Measurements from ENCODE around the gene MRPS18A.
A peak's percentile ranks its signal among the peaks of the same experiment; 100 is the strongest.

The MRPS18A gene

GRCh38 chr6:43724914-43725642 is 37.5 kb upstream of the MRPS18A start:
- TF ChIP-seq JUND (IDR thresholded peaks at IDR 0.05; ENCODE audit: low read depth) = no peak
- in situ Hi-C loops (cut with HindIII; ENCODE audit: low pct_unique_long_range_greater_than_20kb, low sequenced_read_pairs) = no loop called here
- DNase-seq (ENCODE audit: low read depth in 1 of 2, low spot score in 1 of 2) = peak; percentile 52 to 87

DNA sequence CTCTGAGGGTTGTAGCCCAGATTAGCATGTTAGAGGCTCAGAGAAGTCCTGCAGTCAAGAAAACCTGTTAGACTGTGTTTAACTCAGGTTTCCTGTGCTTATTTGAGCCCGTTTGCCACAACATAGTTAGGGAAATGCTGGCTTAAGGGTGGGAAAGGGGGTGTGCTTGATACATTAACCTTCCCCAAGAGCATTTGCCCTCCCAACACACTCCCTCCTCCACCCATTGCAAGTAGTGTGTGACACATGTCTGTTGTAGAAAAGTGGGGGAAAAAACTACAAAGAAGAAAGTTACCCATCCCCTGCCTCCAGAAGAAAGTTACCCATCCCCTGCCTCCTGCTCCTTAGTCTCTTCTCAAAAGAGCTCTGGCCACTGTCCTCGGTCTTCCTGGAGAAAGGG is 36.8 kb upstream of the MRPS18A start:
- no peak for TF ChIP-seq JUND (IDR thresholded peaks at IDR 0.05; ENCODE audit: low read depth)
- DNase-seq (ENCODE audit: low read depth in 1 of 2, low spot score in 1 of 2) = no peak
- in situ Hi-C loops (cut with HindIII; ENCODE audit: low pct_unique_long_range_greater_than_20kb, low sequenced_read_pairs) = no loop called here

GRCh38 chr6:43723737-43724295 is 36.2 kb upstream of the MRPS18A start:
- peak; percentile 41 to 87 for DNase-seq (ENCODE audit: low read depth in 1 of 2, low spot score in 1 of 2)
- TF ChIP-seq JUND (IDR thresholded peaks at IDR 0.05; ENCODE audit: low read depth) = no peak
- in situ Hi-C loops (cut with HindIII; ENCODE audit: low pct_unique_long_range_greater_than_20kb, low sequenced_read_pairs) = no loop called here

GRCh38 chr6:43722920-43723545 is 35.4 kb upstream of the MRPS18A start:
- no peak for DNase-seq (ENCODE audit: low read depth in 1 of 2, low spot score in 1 of 2)
- in situ Hi-C loops (cut with HindIII; ENCODE audit: low pct_unique_long_range_greater_than_20kb, low sequenced_read_pairs) = no loop called here
- TF ChIP-seq JUND (IDR thresholded peaks at IDR 0.05; ENCODE audit: low read depth) = no peak

DNA sequence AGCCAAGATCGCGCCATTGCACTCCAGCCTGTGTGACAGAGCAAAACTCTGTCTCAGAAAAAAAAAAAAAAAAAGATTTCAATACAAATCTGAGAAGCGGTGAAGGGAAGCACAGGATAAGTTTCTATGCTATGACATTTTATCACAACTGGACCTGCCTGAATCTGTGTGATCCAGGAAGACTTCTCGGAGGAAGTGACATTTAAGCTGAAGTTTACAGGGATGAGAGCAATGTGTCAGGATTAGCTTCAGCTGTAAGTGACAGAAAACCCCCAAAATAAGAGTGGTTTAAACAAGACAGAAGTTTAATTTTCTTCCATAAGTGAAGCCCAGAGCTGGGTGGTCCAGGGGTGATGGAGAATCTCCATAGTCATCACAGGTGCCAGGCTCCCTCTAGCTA is 33.4 kb upstream of the MRPS18A start:
- no peak for DNase-seq (ENCODE audit: low read depth in 1 of 2, low spot score in 1 of 2)
- no peak for TF ChIP-seq JUND (IDR thresholded peaks at IDR 0.05; ENCODE audit: low read depth)
- in situ Hi-C loops (cut with HindIII; ENCODE audit: low pct_unique_long_range_greater_than_20kb, low sequenced_read_pairs) = no loop called here

- in situ Hi-C loops (cut with HindIII; ENCODE audit: low pct_unique_long_range_greater_than_20kb, low sequenced_read_pairs) = no loop called here
- no peak for TF ChIP-seq JUND (IDR thresholded peaks at IDR 0.05; ENCODE audit: low read depth)
- DNase-seq (ENCODE audit: low read depth in 1 of 2, low spot score in 1 of 2) = no peak
Observed at GRCh38 chr6:43719511-43719910, 31.9 kb upstream of the MRPS18A start.

- TF ChIP-seq JUND (IDR thresholded peaks at IDR 0.05; ENCODE audit: low read depth) = no peak
- no peak for DNase-seq (ENCODE audit: low read depth in 1 of 2, low spot score in 1 of 2)
- in situ Hi-C loops (cut with HindIII; ENCODE audit: low pct_unique_long_range_greater_than_20kb, low sequenced_read_pairs) = no loop called here
Observed at GRCh38 chr6:43718387-43719105, 31.0 kb upstream of the MRPS18A start.

- in situ Hi-C loops (cut with HindIII; ENCODE audit: low pct_unique_long_range_greater_than_20kb, low sequenced_read_pairs) = no loop called here
- no peak for DNase-seq (ENCODE audit: low read depth in 1 of 2, low spot score in 1 of 2)
- no peak for TF ChIP-seq JUND (IDR thresholded peaks at IDR 0.05; ENCODE audit: low read depth)
Observed at GRCh38 chr6:43717822-43718221, 30.2 kb upstream of the MRPS18A start.

- in situ Hi-C loops (cut with HindIII; ENCODE audit: low pct_unique_long_range_greater_than_20kb, low sequenced_read_pairs) = no loop called here
- no peak for TF ChIP-seq JUND (IDR thresholded peaks at IDR 0.05; ENCODE audit: low read depth)
- DNase-seq (ENCODE audit: low read depth in 1 of 2, low spot score in 1 of 2) = no peak
Observed at GRCh38 chr6:43717389-43717788, 29.8 kb upstream of the MRPS18A start.

DNA sequence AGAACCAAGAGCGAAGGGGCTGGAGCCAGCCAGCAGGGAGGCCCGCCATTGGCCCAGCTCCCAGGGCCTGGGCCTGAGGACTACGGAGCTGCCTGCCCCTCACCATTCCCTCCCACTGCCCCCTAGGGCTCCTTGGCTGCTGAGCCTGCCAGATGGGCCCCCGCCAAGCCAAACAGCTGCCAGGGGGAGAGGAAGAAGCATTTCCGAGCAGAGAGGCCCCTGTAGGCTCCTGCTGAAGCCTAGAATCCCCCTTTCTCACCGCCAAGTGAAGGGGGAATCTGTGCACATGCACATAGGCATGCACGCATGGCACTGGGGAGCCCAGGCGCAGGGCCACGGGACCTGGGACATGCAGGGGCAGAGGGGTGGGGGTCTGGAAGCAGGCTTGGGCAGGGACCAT is 28.5 kb upstream of the MRPS18A start:
- TF ChIP-seq JUND (IDR thresholded peaks at IDR 0.05; ENCODE audit: low read depth) = no peak
- in situ Hi-C loops (cut with HindIII; ENCODE audit: low pct_unique_long_range_greater_than_20kb, low sequenced_read_pairs) = no loop called here
- no peak for DNase-seq (ENCODE audit: low read depth in 1 of 2, low spot score in 1 of 2)

- DNase-seq (ENCODE audit: low read depth in 1 of 2, low spot score in 1 of 2) = no peak
- in situ Hi-C loops (cut with HindIII; ENCODE audit: low pct_unique_long_range_greater_than_20kb, low sequenced_read_pairs) = no loop called here
- no peak for TF ChIP-seq JUND (IDR thresholded peaks at IDR 0.05; ENCODE audit: low read depth)
Observed at GRCh38 chr6:43715056-43715788, 27.6 kb upstream of the MRPS18A start.

GRCh38 chr6:43714311-43715055 is 26.9 kb upstream of the MRPS18A start:
- no peak for TF ChIP-seq JUND (IDR thresholded peaks at IDR 0.05; ENCODE audit: low read depth)
- in situ Hi-C loops (cut with HindIII; ENCODE audit: low pct_unique_long_range_greater_than_20kb, low sequenced_read_pairs) = no loop called here
- DNase-seq (ENCODE audit: low read depth in 1 of 2, low spot score in 1 of 2) = no peak

Data from T47D (cell line).